ENCODE data around the gene PRKCA. TPM values are rescaled to one million over a fixed set of nuclear protein-coding genes. Genes with fewer than 3 reads are reported as not detected.

Gene PRKCA
- total and polyA plus RNA-seq, 10 of the 15 experiments (the other 5 are each of a cell fraction or from before 2014, with no cell fraction given), result 0.11 to 14.6 (median 0.72) TPM

- TF ChIP-seq FOS (IDR thresholded peaks at IDR 0.05; ENCODE audit: borderline replicate concordance, extremely low read depth, insufficient read length) (no peak), GATAD2B (conservative IDR thresholded peaks at IDR 0.05; ENCODE audit: low read depth) (no peak)
- FAIRE-seq (no peak), DNase-seq (ENCODE audit: low read depth, low spot score) (no peak), ATAC-seq (no peak)
- CTCF ChIA-PET, result no interaction called here
- no peak overlapping the region for H3K4me3 ChIP-seq
- no peaks in the 10 kb centered on the region for H3K9me3 ChIP-seq (replicated peaks; ENCODE audit: control insufficient read depth, insufficient read depth, low read length)
- no peak overlapping the region for H3K4me2 ChIP-seq (ENCODE audit: control insufficient read depth, insufficient read depth)
- no peaks in the 10 kb centered on the region for H3K27me3 ChIP-seq (replicated peaks in 1 of 2; ENCODE audit: control insufficient read depth in 2 of 2, insufficient read depth in 2 of 2, low read length in 1 of 2)
- WGBS (ENCODE audit: insufficient coverage, insufficient replicate concordance, low lambda C conversion rate, missing lambda C conversion rate), result 11% methylated on average over 3 of the region's 3 CpGs
- no peaks in the 10 kb centered on the region for H4K20me1 ChIP-seq (ENCODE audit: control insufficient read depth, insufficient read depth)
- POLR2A ChIA-PET, result no interaction called here
- SMC1A ChIA-PET (ENCODE audit: uncharacterized antibody, unreplicated experiment), result no interaction called here
- no peak overlapping the region for H3K27ac ChIP-seq (ENCODE audit: control insufficient read depth, insufficient read depth)
- intact Hi-C loops (cut with micrococcal nuclease; ENCODE audit: unreplicated experiment) (no loop called here), in situ Hi-C loops (cut with MboI) (no loop called here)
- RAD21 ChIA-PET (ENCODE audit: unreplicated experiment), result no interaction called here
- no peaks in the 10 kb centered on the region for H3K79me2 ChIP-seq (ENCODE audit: control insufficient read depth, insufficient read depth, low read length)
- no peak overlapping the region for H2AFZ ChIP-seq (ENCODE audit: control insufficient read depth, low read depth, low read length)
- no peaks in the 10 kb centered on the region for H3K36me3 ChIP-seq (ENCODE audit: control insufficient read depth in 2 of 2, insufficient read depth in 2 of 2, low read length in 1 of 2)
- BruUV-seq (replicated peaks), result no TSS peak
- H3K4me1 ChIP-seq (ENCODE audit: control insufficient read depth, insufficient read depth, low read length), result no peaks in the 10 kb centered on the region
- H3K9ac ChIP-seq (ENCODE audit: control insufficient read depth, insufficient read depth, low read length), result no peak overlapping the region
Measured at GRCh38 chr17:66752411-66752810, 450.0 kb downstream of the PRKCA start.

GRCh38 chr17:66753126-66753920 lies 450.9 kb downstream of the PRKCA start:
- Histone ChIP-seq H3K27ac (ENCODE audit: control insufficient read depth, insufficient read depth) (no peak overlapping the region), H2AFZ (ENCODE audit: control insufficient read depth, low read depth, low read length) (no peak overlapping the region), H3K4me2 (ENCODE audit: control insufficient read depth, insufficient read depth) (no peak overlapping the region), H3K79me2 (ENCODE audit: control insufficient read depth, insufficient read depth, low read length) (no peaks in the 10 kb centered on the region), H3K27me3 (replicated peaks in 1 of 2; ENCODE audit: control insufficient read depth in 2 of 2, insufficient read depth in 2 of 2, low read length in 1 of 2) (no peaks in the 10 kb centered on the region), H3K9me3 (replicated peaks; ENCODE audit: control insufficient read depth, insufficient read depth, low read length) (no peaks in the 10 kb centered on the region), H3K9ac (ENCODE audit: control insufficient read depth, insufficient read depth, low read length) (no peak overlapping the region), H3K4me1 (ENCODE audit: control insufficient read depth, insufficient read depth, low read length) (no peaks in the 10 kb centered on the region), H4K20me1 (ENCODE audit: control insufficient read depth, insufficient read depth) (no peaks in the 10 kb centered on the region), H3K36me3 (ENCODE audit: control insufficient read depth in 2 of 2, insufficient read depth in 2 of 2, low read length in 1 of 2) (no peaks in the 10 kb centered on the region), H3K4me3 (no peak overlapping the region)
- no peak for FAIRE-seq
- intact Hi-C loops (cut with micrococcal nuclease; ENCODE audit: unreplicated experiment), result no loop called here
- no peak for ATAC-seq
- SMC1A ChIA-PET (ENCODE audit: uncharacterized antibody, unreplicated experiment), result no interaction called here
- no peak for DNase-seq (ENCODE audit: low read depth, low spot score)
- in situ Hi-C loops (cut with MboI), result no loop called here
- WGBS (ENCODE audit: insufficient coverage, insufficient replicate concordance, low lambda C conversion rate, missing lambda C conversion rate), result 18% methylated on average over 11 of the region's 11 CpGs
- TF ChIP-seq PAX5 (IDR thresholded peaks at IDR 0.05; ENCODE audit: borderline replicate concordance, low read depth, low read length), result no peak
- no peak for TF ChIP-seq ZNF207 (IDR thresholded peaks at IDR 0.05; ENCODE audit: borderline replicate concordance)
- no peak for TF ChIP-seq CHD4 (IDR thresholded peaks at IDR 0.05)
- no peak for TF ChIP-seq HSF1 (IDR thresholded peaks at IDR 0.05; ENCODE audit: low read depth, low read length)
- no peak for TF ChIP-seq MLLT1 (IDR thresholded peaks at IDR 0.05)
- TF ChIP-seq NBN (IDR thresholded peaks at IDR 0.05), result no peak
- TF ChIP-seq CBX3 (IDR thresholded peaks at IDR 0.05; ENCODE audit: borderline replicate concordance, low read depth), result no peak
- TF ChIP-seq RAD21 (IDR thresholded peaks at IDR 0.05; ENCODE audit: insufficient read depth, low read depth, low read length), result no peak
- POLR2A ChIA-PET, result no interaction called here
- BruUV-seq (replicated peaks), result no TSS peak
- CTCF ChIA-PET, result no interaction called here
- RAD21 ChIA-PET (ENCODE audit: unreplicated experiment), result no interaction called here

All from GM12878 (cell line).